NCI-H2196 treated with DMSO at 0.1 percent for 48 hours (cell line): ENCODE measurements around the gene KLF3.
A peak's percentile ranks its signal among the peaks of the same experiment; 100 is the strongest.

Experiments
- DNase-seq: peaks from one replicate; lab custom pipeline; 2025; ENCODE audit not compliant: unreplicated experiment; lab: John Stamatoyannopoulos, UW

Gene KLF3

GRCh38 chr4:38694330-38694729 lies 30.3 kb downstream of the KLF3 start:
- DNase-seq = no peak

GRCh38 chr4:38695809-38696208 lies 31.8 kb downstream of the KLF3 start:
- DNase-seq = no peak

GRCh38 chr4:38696697-38697096 lies 32.7 kb downstream of the KLF3 start:
- DNase-seq = no peak

GRCh38 chr4:38698176-38698575 lies 34.2 kb downstream of the KLF3 start:
- no peak for DNase-seq

GRCh38 chr4:38699112-38699511 lies 35.1 kb downstream of the KLF3 start:
- no peak for DNase-seq

- DNase-seq = no peak
Measured at GRCh38 chr4:38703635-38704034, 39.6 kb downstream of the KLF3 start.

GRCh38 chr4:38704622-38705154 lies 40.7 kb downstream of the KLF3 start:
- no peak for DNase-seq

GRCh38 chr4:38706301-38706700 lies 42.3 kb downstream of the KLF3 start:
- DNase-seq = no peak

- DNase-seq = no peak
Measured at GRCh38 chr4:38710053-38710452, 46.1 kb downstream of the KLF3 start.

GRCh38 chr4:38711066-38711465 lies 47.1 kb downstream of the KLF3 start:
- no peak for DNase-seq

- no peak for DNase-seq
Measured at GRCh38 chr4:38715050-38715449, 51.1 kb downstream of the KLF3 start.

- DNase-seq = no peak
Measured at GRCh38 chr4:38716256-38716655, 52.3 kb downstream of the KLF3 start.

GRCh38 chr4:38717604-38718003 lies 53.6 kb downstream of the KLF3 start:
- DNase-seq = no peak

GRCh38 chr4:38723114-38723513 lies 59.1 kb downstream of the KLF3 start:
- no peak for DNase-seq

GRCh38 chr4:38723726-38724474 lies 59.9 kb downstream of the KLF3 start:
- DNase-seq = no peak

GRCh38 chr4:38724475-38724808 lies 60.4 kb downstream of the KLF3 start:
- no peak for DNase-seq

- peak; percentile 85 for DNase-seq
Measured at GRCh38 chr4:38728631-38729141, 64.7 kb downstream of the KLF3 start.

GRCh38 chr4:38730493-38730829 lies 66.5 kb downstream of the KLF3 start:
- DNase-seq = no peak

GRCh38 chr4:38730830-38731646 lies 67.0 kb downstream of the KLF3 start:
- no peak for DNase-seq

- DNase-seq = no peak
Measured at GRCh38 chr4:38733663-38734062, 69.7 kb downstream of the KLF3 start.

GRCh38 chr4:38734446-38734845 lies 70.4 kb downstream of the KLF3 start:
- no peak for DNase-seq

GRCh38 chr4:38734911-38735310 lies 70.9 kb downstream of the KLF3 start:
- no peak for DNase-seq
